ENCODE measurements around the gene FAP. TPM values are rescaled to one million over a fixed set of nuclear protein-coding genes. Genes with fewer than 3 reads are reported as not detected.

The FAP gene
- total and polyA plus RNA-seq, 9 of the 15 experiments (the other 6 are each of a cell fraction or from before 2014, with no cell fraction given), result not detected

DNA sequence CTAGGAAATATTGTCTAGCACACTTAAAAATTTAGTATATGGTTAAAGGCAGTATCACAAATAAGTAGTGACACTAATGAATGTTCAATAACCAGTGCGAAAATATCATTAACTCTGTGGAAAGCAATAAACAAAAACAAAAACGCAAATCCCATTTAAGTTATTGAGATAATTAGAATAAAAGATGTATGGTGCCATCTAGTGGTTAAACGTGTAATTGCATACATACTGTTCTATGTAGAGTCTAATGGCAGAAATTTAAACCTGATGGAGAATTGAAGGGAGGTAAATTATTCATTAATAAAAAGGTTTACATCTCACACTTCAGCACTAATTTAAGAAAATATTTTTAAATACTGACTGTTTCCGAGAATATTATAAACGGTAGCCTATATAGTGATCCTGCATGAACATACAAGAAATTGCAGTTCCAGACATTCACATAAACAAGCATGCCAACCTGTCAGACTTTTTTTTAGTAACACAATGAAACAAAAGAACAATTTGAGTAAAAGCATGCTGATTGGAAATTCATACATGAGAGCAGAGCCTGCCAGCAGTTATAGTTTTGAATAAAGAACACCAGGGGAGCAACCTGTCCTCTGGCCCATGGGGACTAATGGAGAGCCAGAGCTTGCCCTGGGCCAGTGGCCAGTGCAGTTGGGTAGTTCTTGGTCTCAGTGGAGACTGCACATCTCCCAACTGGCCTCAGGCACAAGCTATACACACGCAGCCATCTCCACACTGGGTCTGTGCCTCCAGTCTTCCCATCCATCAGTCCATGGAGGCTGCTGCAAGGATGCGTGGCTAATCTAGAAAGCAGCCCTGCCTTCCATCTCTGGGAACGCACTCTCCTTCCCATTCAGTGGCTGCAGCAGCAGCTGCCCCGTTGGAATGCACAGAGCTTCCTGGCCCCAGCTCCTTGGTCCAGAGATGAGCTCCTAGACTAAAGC is 119.2 kb downstream of the FAP start:
- Histone ChIP-seq H4K20me1 (replicated peaks; ENCODE audit: control insufficient read depth, insufficient read depth, low read length) (no peaks in the 10 kb centered on the region), H2AFZ (ENCODE audit: low read depth, low read length) (no peak overlapping the region), H3K36me3 (ENCODE audit: control insufficient read depth, insufficient read depth, low read length) (no peaks in the 10 kb centered on the region), H3K4me3 (no peak overlapping the region), H3K9me3 (replicated peaks; ENCODE audit: control insufficient read depth, insufficient read depth, low read depth, low read length) (no peaks in the 10 kb centered on the region), H3K9me1 (ENCODE audit: control insufficient read depth, insufficient read depth, low read length) (no peaks in the 10 kb centered on the region), H3K27me3 (ENCODE audit: control insufficient read depth in 2 of 2, insufficient read depth in 2 of 2, low read length in 2 of 2) (no peaks in the 10 kb centered on the region), H3K79me2 (ENCODE audit: control insufficient read depth, insufficient read depth, low read length) (no peaks in the 10 kb centered on the region), H3K4me2 (ENCODE audit: insufficient read depth, low read length) (no peak overlapping the region), H3K27ac (ENCODE audit: extremely low read depth, low read depth, low read length) (no peak overlapping the region), H3K9ac (ENCODE audit: insufficient read depth in 1 of 2, low read depth in 2 of 2, low read length in 2 of 2) (no peak overlapping the region), H3K4me1 (replicated peaks in 1 of 2; ENCODE audit: control insufficient read depth in 2 of 2, insufficient read depth in 2 of 2, low read length in 2 of 2) (no peaks in the 10 kb centered on the region)
- DNase-seq (ENCODE audit: extremely low read depth in 1 of 4, low spot score in 3 of 4), result peak; percentile 44 to 67 (median 54)
- intact Hi-C loops (cut with micrococcal nuclease) (loop anchor here (1.0 to 10.0 kb wide), 5 partner anchors 117 to 902 kb away; no protein-coding TSS in a partner anchor), in situ Hi-C loops (cut with MboI) (no loop called here)
- no TSS peak for BruUV-seq (replicated peaks)
- ATAC-seq, result peak; percentile 83
- CTCF ChIA-PET (ENCODE audit: low intra/inter-chr PET ratio), result interaction anchor here (0.5 to 2.0 kb wide), 4 partner anchors 43 to 901 kb away, joined by 3 to 10 read pairs (median 4); no protein-coding TSS in a partner anchor
- POLR2A ChIA-PET, result no interaction called here
- FAIRE-seq, result peak; percentile 87
- WGBS (ENCODE audit: insufficient coverage, low coverage, missing lambda C conversion rate), result 2% methylated on average over 9 of the region's 9 CpGs
- TF ChIP-seq ARID3A (IDR thresholded peaks at IDR 0.05; ENCODE audit: borderline replicate concordance, low read depth, low read length) (peak; percentile 59; the same call in 1 of the 2 replicates), DEAF1 (CRISPR knock-in tag; IDR thresholded peaks at IDR 0.05) (peak; percentile 37; the same call in 1 of the 2 replicates), CSDE1 (IDR thresholded peaks at IDR 0.05) (no peak), EZH2 (IDR thresholded peaks at IDR 0.05; ENCODE audit: borderline replicate concordance, low read depth, low read length) (no peak), SMC3 (conservative IDR thresholded peaks at IDR 0.05; ENCODE audit: insufficient read depth, low read depth, low read length) (peak; percentile 29; the same call in 1 of the 2 replicates)
- TF ChIP-seq, protein P1, sequence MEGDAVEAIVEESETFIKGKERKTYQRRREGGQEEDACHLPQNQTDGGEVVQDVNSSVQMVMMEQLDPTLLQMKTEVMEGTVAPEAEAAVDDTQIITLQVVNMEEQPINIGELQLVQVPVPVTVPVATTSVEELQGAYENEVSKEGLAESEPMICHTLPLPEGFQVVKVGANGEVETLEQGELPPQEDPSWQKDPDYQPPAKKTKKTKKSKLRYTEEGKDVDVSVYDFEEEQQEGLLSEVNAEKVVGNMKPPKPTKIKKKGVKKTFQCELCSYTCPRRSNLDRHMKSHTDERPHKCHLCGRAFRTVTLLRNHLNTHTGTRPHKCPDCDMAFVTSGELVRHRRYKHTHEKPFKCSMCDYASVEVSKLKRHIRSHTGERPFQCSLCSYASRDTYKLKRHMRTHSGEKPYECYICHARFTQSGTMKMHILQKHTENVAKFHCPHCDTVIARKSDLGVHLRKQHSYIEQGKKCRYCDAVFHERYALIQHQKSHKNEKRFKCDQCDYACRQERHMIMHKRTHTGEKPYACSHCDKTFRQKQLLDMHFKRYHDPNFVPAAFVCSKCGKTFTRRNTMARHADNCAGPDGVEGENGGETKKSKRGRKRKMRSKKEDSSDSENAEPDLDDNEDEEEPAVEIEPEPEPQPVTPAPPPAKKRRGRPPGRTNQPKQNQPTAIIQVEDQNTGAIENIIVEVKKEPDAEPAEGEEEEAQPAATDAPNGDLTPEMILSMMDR (IDR thresholded peaks at IDR 0.05 in 2 of 3, conservative IDR thresholded peaks at IDR 0.05 in 1 of 3; ENCODE audit: insufficient read depth in 2 of 3, low read depth in 1 of 3, low read length in 3 of 3), result peak; percentile 29 to 77 (median 42); a peak in 5 of 6 replicates

Measured in K562 (cell line).